ENCODE results near the gene PLA2G3.

The PLA2G3 gene

DNA sequence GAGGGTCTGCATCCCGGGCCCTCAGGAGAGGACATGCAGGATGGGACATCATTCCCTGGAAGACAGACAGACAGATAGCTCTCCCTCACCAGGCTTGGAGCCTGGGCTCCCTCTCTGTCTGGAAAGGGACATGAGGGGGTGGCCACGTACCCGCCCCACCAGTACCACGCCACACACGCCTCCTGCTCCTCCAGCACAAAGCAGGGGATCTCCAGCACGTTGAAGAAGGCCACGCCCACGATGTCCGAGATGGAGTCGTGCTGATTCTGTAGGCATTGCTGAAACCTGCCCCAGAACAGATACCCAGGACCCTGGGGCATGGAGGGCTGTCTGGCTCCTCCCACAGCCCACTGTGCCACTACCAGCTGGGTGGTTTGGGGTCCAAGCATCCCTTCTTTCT is 2.2 kb downstream of the PLA2G3 start:
- no peaks in the 10 kb centered on the region for H3K9me3 Mint-ChIP-seq
- H3K36me3 Mint-ChIP-seq (ENCODE audit: low read depth) = no peaks in the 10 kb centered on the region
- H3K4me3 Mint-ChIP-seq = no peak overlapping the region
- H3K27ac Mint-ChIP-seq = no peak overlapping the region
- H3K4me1 Mint-ChIP-seq (ENCODE audit: low read depth) = no peaks in the 10 kb centered on the region
- H3K27me3 Mint-ChIP-seq (ENCODE audit: low read depth) = no peaks in the 10 kb centered on the region
- DNase-seq (ENCODE audit: low spot score) = no peak

DNA sequence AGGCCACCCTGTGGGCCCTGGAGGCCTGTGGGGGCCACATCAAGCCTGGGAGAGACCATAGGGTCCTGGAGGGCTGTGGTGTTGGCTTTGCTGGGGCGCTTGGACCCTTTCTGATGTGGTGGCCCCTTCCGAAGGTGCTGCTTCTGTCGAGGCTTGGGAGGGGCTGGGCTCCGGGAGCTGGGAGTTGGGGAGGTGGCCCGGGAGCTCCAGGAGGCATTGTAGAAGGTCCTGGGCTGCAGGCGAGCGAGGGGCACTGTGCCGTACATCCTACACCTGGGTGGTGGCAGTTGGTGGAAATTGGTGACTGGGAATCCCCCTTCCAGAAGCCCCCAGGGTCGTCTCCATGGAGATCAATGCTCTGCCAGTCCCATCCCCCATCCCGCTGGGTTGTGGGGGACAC is 2.6 kb downstream of the PLA2G3 start:
- DNase-seq (ENCODE audit: low spot score) = no peak
- Mint-ChIP-seq H3K27ac (no peak overlapping the region), H3K27me3 (ENCODE audit: low read depth) (no peaks in the 10 kb centered on the region), H3K9me3 (no peaks in the 10 kb centered on the region), H3K4me1 (ENCODE audit: low read depth) (no peaks in the 10 kb centered on the region), H3K36me3 (ENCODE audit: low read depth) (no peaks in the 10 kb centered on the region), H3K4me3 (no peak overlapping the region)

GRCh38 chr22:31136711-31137110 is 3.6 kb downstream of the PLA2G3 start:
- H3K36me3 Mint-ChIP-seq (ENCODE audit: low read depth) = no peaks in the 10 kb centered on the region
- no peak for DNase-seq (ENCODE audit: low spot score)
- H3K27ac Mint-ChIP-seq = no peak overlapping the region
- no peak overlapping the region for H3K4me3 Mint-ChIP-seq
- H3K9me3 Mint-ChIP-seq = no peaks in the 10 kb centered on the region
- no peaks in the 10 kb centered on the region for H3K27me3 Mint-ChIP-seq (ENCODE audit: low read depth)
- H3K4me1 Mint-ChIP-seq (ENCODE audit: low read depth) = no peaks in the 10 kb centered on the region

DNA sequence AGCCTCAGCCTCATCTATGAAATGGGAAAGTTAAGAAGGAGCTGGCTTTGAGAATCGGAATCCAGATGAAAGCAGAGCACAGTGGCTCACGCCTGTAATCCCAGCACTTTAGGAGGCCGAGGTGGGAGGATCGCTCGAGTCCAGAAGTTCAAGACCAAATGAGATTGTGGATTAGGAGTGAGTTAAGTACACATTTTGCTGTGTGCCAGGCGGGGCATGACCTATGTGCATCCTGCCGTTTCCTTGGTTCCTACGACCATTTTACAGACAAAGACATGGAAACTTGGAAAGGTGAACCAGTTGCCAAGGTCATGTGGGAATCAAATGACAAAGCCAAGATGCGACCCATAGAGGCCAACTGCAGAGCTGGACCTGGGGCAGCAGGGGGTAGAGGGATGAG is 4.2 kb downstream of the PLA2G3 start:
- Mint-ChIP-seq H3K4me3 (no peak overlapping the region), H3K9me3 (no peaks in the 10 kb centered on the region), H3K27me3 (ENCODE audit: low read depth) (no peaks in the 10 kb centered on the region), H3K4me1 (ENCODE audit: low read depth) (no peaks in the 10 kb centered on the region), H3K36me3 (ENCODE audit: low read depth) (no peaks in the 10 kb centered on the region), H3K27ac (no peak overlapping the region)
- no peak for DNase-seq (ENCODE audit: low spot score)

DNA sequence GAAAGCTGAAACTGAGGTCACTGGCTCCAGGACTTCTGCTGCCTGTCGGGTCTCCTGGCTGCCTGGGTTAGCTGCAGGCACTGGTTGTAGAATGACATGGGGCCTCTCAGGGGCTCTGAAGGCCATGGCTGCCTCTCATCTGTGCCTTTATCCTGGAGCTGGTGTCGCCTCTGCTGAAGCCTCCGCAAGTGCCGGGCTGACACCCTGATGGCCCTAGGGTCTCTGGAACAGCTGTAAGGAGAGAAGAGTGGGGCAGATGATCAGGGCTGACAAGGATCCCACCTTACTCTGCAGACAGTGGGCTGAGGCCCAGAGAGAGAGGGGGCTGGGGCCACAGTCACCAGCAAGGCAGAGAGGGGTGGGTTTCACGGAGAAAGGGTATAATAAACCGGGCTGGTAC is 4.6 kb downstream of the PLA2G3 start:
- no peaks in the 10 kb centered on the region for H3K4me1 Mint-ChIP-seq (ENCODE audit: low read depth)
- H3K4me3 Mint-ChIP-seq = no peak overlapping the region
- no peak overlapping the region for H3K27ac Mint-ChIP-seq

DNA sequence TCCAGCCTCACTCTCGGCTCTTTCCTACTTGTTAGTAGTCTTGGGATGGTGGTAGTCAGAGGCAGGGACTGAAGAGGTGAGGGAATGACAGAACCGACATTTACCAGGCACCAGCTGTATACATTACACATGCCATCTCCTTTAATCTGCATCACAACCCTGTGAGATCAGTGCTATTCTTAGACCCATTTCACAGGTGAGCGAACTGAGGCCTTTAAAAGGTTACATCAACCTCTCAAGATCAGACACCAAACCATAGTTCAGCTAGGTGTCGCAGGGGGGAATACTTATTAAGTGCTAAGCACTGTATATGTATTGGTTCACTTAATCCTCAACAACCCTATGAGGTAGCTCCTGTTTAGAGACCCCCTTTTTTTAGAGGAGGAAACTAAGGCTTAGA is 5.6 kb downstream of the PLA2G3 start:
- Mint-ChIP-seq H3K36me3 (ENCODE audit: low read depth) (no peaks in the 10 kb centered on the region), H3K27me3 (ENCODE audit: low read depth) (no peaks in the 10 kb centered on the region), H3K27ac (no peak overlapping the region), H3K9me3 (no peaks in the 10 kb centered on the region), H3K4me3 (no peak overlapping the region), H3K4me1 (ENCODE audit: low read depth) (no peaks in the 10 kb centered on the region)
- no peak for DNase-seq (ENCODE audit: low spot score)

More for the DNA sequence above, 4.6 kb downstream of the PLA2G3 start:
- H3K36me3 Mint-ChIP-seq (ENCODE audit: low read depth) = no peaks in the 10 kb centered on the region
- no peaks in the 10 kb centered on the region for H3K9me3 Mint-ChIP-seq
- no peaks in the 10 kb centered on the region for H3K27me3 Mint-ChIP-seq (ENCODE audit: low read depth)
- no peak for DNase-seq (ENCODE audit: low spot score)

GRCh38 chr22:31133911-31134310 is 6.4 kb downstream of the PLA2G3 start:
- Mint-ChIP-seq H3K27me3 (ENCODE audit: low read depth) (no peaks in the 10 kb centered on the region), H3K4me3 (no peak overlapping the region), H3K4me1 (ENCODE audit: low read depth) (no peaks in the 10 kb centered on the region), H3K36me3 (ENCODE audit: low read depth) (no peaks in the 10 kb centered on the region), H3K9me3 (no peaks in the 10 kb centered on the region), H3K27ac (no peak overlapping the region)
- no peak for DNase-seq (ENCODE audit: low spot score)

DNA sequence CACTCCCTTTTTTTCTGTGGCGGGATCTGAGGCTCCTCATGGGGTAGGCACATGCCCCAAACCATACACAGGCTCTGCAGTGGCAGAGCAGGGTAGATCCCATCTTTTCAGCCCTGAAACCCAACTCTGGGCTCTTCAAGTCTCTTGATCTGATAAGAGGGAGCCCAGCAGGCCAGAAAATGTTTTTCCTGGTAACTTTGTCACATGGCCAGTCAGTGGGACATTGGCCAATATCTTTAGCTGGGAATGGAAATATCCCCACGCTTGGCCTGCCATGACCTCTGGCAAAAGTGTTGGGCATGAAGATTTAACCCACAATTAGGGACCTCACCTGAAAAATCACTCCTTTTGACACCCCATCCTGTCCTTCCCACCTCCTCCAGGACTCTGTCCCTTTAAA is 9.4 kb downstream of the PLA2G3 start:
- H3K36me3 Mint-ChIP-seq (ENCODE audit: low read depth) = no peaks in the 10 kb centered on the region
- no peaks in the 10 kb centered on the region for H3K27me3 Mint-ChIP-seq (ENCODE audit: low read depth)
- peaks cover 4% of the 10 kb centered on the region for H3K4me1 Mint-ChIP-seq (ENCODE audit: low read depth)
- H3K4me3 Mint-ChIP-seq = no peak overlapping the region
- H3K27ac Mint-ChIP-seq = no peak overlapping the region
- DNase-seq (ENCODE audit: low spot score) = no peak
- no peaks in the 10 kb centered on the region for H3K9me3 Mint-ChIP-seq

GRCh38 chr22:31128156-31128555 is 12.2 kb downstream of the PLA2G3 start:
- Mint-ChIP-seq H3K27me3 (ENCODE audit: low read depth) (no peaks in the 10 kb centered on the region), H3K4me3 (no peak overlapping the region), H3K4me1 (ENCODE audit: low read depth) (peaks cover 4% of the 10 kb centered on the region), H3K9me3 (no peaks in the 10 kb centered on the region), H3K27ac (no peak overlapping the region), H3K36me3 (ENCODE audit: low read depth) (no peaks in the 10 kb centered on the region)
- no peak for DNase-seq (ENCODE audit: low spot score)

GRCh38 chr22:31127181-31127772 is 13.0 kb downstream of the PLA2G3 start:
- Mint-ChIP-seq H3K27me3 (ENCODE audit: low read depth) (no peaks in the 10 kb centered on the region), H3K9me3 (no peaks in the 10 kb centered on the region), H3K27ac (no peak overlapping the region), H3K4me1 (ENCODE audit: low read depth) (peaks cover 4% of the 10 kb centered on the region), H3K4me3 (no peak overlapping the region), H3K36me3 (ENCODE audit: low read depth) (no peaks in the 10 kb centered on the region)
- DNase-seq (ENCODE audit: low spot score) = no peak

- H3K27ac Mint-ChIP-seq = no peak overlapping the region
- no peaks in the 10 kb centered on the region for H3K9me3 Mint-ChIP-seq
- no peak overlapping the region for H3K4me3 Mint-ChIP-seq
- no peak for DNase-seq (ENCODE audit: low spot score)
- peaks cover 4% of the 10 kb centered on the region for H3K4me1 Mint-ChIP-seq (ENCODE audit: low read depth)
- no peaks in the 10 kb centered on the region for H3K27me3 Mint-ChIP-seq (ENCODE audit: low read depth)
- H3K36me3 Mint-ChIP-seq (ENCODE audit: low read depth) = no peaks in the 10 kb centered on the region
Observed at GRCh38 chr22:31126869-31127175, 13.5 kb downstream of the PLA2G3 start.

DNA sequence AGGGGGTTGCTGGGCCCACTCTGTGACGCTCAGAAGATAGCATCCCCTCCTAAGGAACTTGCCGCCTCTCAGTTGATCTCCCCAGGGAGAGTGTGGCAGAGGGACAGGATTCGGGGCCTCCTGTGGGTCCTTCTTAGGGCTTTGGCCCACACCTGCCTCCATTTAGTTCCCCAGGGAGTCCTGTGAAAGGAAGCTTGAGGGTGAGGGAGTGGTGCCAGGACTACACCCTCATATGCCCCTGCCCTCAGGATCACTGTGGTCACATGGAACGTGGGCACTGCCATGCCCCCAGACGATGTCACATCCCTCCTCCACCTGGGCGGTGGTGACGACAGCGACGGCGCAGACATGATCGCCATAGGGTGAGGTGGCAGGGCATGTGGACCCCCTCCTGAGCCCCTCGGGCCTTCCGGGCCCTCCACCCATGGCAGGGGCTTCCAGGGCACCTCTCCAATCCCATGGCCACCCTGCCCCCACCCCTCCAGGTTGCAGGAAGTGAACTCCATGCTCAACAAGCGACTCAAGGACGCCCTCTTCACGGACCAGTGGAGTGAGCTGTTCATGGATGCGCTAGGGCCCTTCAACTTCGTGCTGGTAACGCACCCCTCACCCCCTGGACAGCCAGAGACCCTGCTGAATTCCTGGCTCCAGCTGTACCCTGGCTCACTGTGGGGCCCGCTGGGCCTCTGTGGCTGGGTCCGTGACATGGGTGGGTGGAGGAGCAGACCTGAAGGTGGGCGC is 14.0 kb downstream of the PLA2G3 start:
- Mint-ChIP-seq H3K36me3 (ENCODE audit: low read depth) (no peaks in the 10 kb centered on the region), H3K27me3 (ENCODE audit: low read depth) (no peaks in the 10 kb centered on the region), H3K9me3 (no peaks in the 10 kb centered on the region), H3K4me3 (no peak overlapping the region), H3K4me1 (ENCODE audit: low read depth) (peaks cover 4% of the 10 kb centered on the region), H3K27ac (no peak overlapping the region)
- DNase-seq (ENCODE audit: low spot score) = no peak

DNA sequence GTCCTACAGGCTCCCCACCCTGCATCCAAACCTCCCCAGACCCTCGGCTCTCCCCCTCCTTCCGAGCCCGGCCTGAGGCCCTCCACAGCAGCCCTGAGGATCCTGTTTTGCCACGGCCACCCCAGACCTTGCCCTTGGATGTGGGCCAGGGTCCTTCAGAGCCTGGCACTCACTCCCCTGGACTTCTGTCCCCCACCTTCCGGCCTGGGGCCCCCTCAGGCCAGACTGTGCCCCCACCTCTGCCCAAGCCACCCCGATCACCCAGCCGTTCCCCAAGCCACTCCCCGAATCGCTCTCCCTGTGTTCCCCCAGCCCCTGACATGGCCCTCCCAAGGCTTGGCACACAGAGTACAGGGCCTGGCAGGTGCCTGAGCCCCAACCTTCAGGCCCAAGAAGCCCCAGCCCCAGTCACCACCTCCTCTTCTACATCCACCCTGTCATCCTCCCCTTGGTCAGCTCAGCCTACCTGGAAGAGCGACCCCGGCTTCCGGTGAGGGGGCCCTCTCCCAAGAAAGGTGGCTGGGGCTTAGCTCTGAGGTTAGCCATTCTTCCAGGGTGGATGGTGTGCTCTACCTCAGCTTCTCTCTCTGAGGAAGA is 14.7 kb downstream of the PLA2G3 start:
- DNase-seq (ENCODE audit: low spot score) = no peak
- Mint-ChIP-seq H3K4me1 (ENCODE audit: low read depth) (peaks cover 4% of the 10 kb centered on the region), H3K4me3 (no peak overlapping the region), H3K27ac (no peak overlapping the region), H3K36me3 (ENCODE audit: low read depth) (no peaks in the 10 kb centered on the region), H3K9me3 (no peaks in the 10 kb centered on the region), H3K27me3 (ENCODE audit: low read depth) (no peaks in the 10 kb centered on the region)

DNA sequence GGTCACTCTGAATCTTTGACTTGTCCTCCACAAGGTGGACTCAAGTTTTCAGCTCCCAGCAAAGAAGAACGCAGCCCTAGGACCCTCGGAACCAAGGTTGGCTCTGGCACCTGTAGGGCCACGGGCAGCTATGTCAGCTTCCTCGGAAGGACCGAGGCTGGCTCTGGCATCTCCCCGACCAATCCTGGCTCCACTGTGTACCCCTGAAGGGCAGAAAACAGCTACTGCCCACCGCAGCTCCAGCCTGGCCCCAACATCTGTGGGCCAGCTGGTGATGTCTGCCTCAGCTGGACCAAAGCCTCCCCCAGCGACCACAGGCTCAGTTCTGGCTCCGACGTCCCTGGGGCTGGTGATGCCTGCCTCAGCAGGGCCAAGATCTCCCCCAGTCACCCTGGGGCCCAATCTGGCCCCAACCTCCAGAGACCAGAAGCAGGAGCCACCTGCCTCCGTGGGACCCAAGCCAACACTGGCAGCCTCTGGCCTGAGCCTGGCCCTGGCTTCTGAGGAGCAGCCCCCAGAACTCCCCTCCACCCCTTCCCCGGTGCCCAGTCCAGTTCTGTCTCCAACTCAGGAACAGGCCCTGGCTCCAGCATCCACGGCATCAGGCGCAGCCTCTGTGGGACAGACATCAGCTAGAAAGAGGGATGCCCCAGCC is 15.4 kb downstream of the PLA2G3 start:
- Mint-ChIP-seq H3K4me1 (ENCODE audit: low read depth) (peaks cover 4% of the 10 kb centered on the region), H3K36me3 (ENCODE audit: low read depth) (no peaks in the 10 kb centered on the region), H3K9me3 (no peaks in the 10 kb centered on the region), H3K4me3 (no peak overlapping the region), H3K27me3 (ENCODE audit: low read depth) (no peaks in the 10 kb centered on the region), H3K27ac (no peak overlapping the region)
- no peak for DNase-seq (ENCODE audit: low spot score)

Measured in T-helper 2 cell treated with Interferon-gamma antibody and Interleukin-4, amounts not matched to agents 5 μg/mL and 100 μg/mL, for 36 hours (primary cell).